CD14-positive monocyte (primary cell): ENCODE results near the gene CUEDC1. TPM values are rescaled to one million over a fixed set of nuclear protein-coding genes. Genes with fewer than 3 reads are reported as not detected.
A peak's percentile ranks its signal among the peaks of the same experiment; 100 is the strongest.

Source experiments
- DNase-seq, 3 donors: peaks; one replicate each; pipeline ENCODE4 v3.0.0-alpha.2; 2011 to 2022
- H2AFZ ChIP-seq: 2 replicates; pipeline ENCODE4 v1.6.0; 2012; ENCODE audit warnings: mild to moderate bottlenecking, low read depth, low read length, inconsistent platforms; ENCODE audit not compliant: insufficient read depth, poor library complexity, severe bottlenecking
- H3K27ac ChIP-seq, 2 donors: 1 replicate in 1 of 2; 2 replicates in 1 of 2; pipeline ENCODE4 v1.5.1; 2012 to 2013; ENCODE audit warnings: low read length in 2 of 2, control low read depth in 1 of 2, inconsistent platforms in 1 of 2, low read depth in 1 of 2, mild to moderate bottlenecking in 1 of 2
- H3K27me3 ChIP-seq, 2 donors: one replicate each; pipeline versions ENCODE4 v1.6.0 to v1.6.1; 2011 to 2013; ENCODE audit warnings: low read length in 2 of 2; ENCODE audit not compliant: control insufficient read depth in 2 of 2, insufficient read depth in 2 of 2
- H3K36me3 ChIP-seq, 2 donors: replicated peaks in 1 of 2; 1 replicate in 1 of 2; 2 replicates in 1 of 2; pipeline versions ENCODE4 v1.5.1 to v1.6.1; 2012 to 2013; ENCODE audit warnings: low read length in 2 of 2, control low read depth in 1 of 2, inconsistent platforms in 1 of 2, mild to moderate bottlenecking in 1 of 2; ENCODE audit not compliant: insufficient read depth in 2 of 2, control insufficient read depth in 1 of 2
- H3K4me1 ChIP-seq, 2 donors: 1 replicate in 1 of 2; 2 replicates in 1 of 2; pipeline versions ENCODE4 v1.5.1 to v1.6.1; 2012 to 2013; ENCODE audit warnings: low read length in 2 of 2, control low read depth in 1 of 2, inconsistent platforms in 1 of 2, mild to moderate bottlenecking in 1 of 2, moderate library complexity in 1 of 2; ENCODE audit not compliant: insufficient read depth in 2 of 2, control insufficient read depth in 1 of 2
- H3K4me2 ChIP-seq: replicated peaks from 2 replicates; pipeline ENCODE3; 2012; ENCODE audit warnings: low read length, moderate library complexity, mild to moderate bottlenecking; ENCODE audit not compliant: poor library complexity, severe bottlenecking; ENCODE audit errors: extremely low read depth
- H3K4me3 ChIP-seq, 3 experiments: fragments of 200-600 bp in 1 of 3; sonication (generic) in 1 of 3; replicated peaks in 1 of 3; 1 replicate in 2 of 3; 2 replicates in 1 of 3; pipeline ENCODE4 v1.5.1; 2011 to 2013; ENCODE audit warnings: low read length in 3 of 3, mild to moderate bottlenecking in 3 of 3, control low read depth in 2 of 3, low read depth in 2 of 3, inconsistent platforms in 1 of 3, moderate library complexity in 1 of 3
- H3K79me2 ChIP-seq: 2 replicates; pipeline ENCODE4 v1.6.0; 2012; ENCODE audit warnings: mild to moderate bottlenecking, control low read depth, inconsistent platforms, low read length, moderate library complexity; ENCODE audit not compliant: insufficient read depth
- H3K9ac ChIP-seq: 2 replicates; pipeline ENCODE4 v1.6.0; 2017; ENCODE audit warnings: low read length, mild to moderate bottlenecking; ENCODE audit not compliant: insufficient read depth, poor library complexity, severe bottlenecking
- H3K9me3 ChIP-seq, 2 donors: replicated peaks in 1 of 2; 1 replicate in 1 of 2; 2 replicates in 1 of 2; pipeline versions ENCODE4 v1.5.1 to v1.6.1; 2012 to 2013; ENCODE audit warnings: low read length in 2 of 2, control low read depth in 1 of 2; ENCODE audit not compliant: control insufficient read depth in 1 of 2, insufficient read depth in 1 of 2
- H4K20me1 ChIP-seq: 2 replicates; pipeline ENCODE4 v1.6.0; 2012; ENCODE audit warnings: mild to moderate bottlenecking, low read length, control low read depth, moderate library complexity; ENCODE audit not compliant: insufficient read depth
- H3K27ac Mint-ChIP-seq, 7 donors: one replicate each; pipeline ENCODE4 v1.8.0; 2020; ENCODE audit warnings: mild to moderate bottlenecking in 7 of 7, mixed read lengths in 7 of 7, moderate library complexity in 6 of 7, inconsistent platforms in 2 of 7
- H3K27me3 Mint-ChIP-seq, 3 donors: one replicate each; pipeline ENCODE4 v1.8.0; 2021 to 2022; ENCODE audit warnings: low read depth in 3 of 3, mild to moderate bottlenecking in 3 of 3, mixed read lengths in 3 of 3, moderate library complexity in 3 of 3, inconsistent platforms in 1 of 3
- H3K36me3 Mint-ChIP-seq, 2 donors: one replicate each; pipeline ENCODE4 v1.8.0; 2020; ENCODE audit warnings: mixed read lengths in 2 of 2, inconsistent platforms in 1 of 2, mild to moderate bottlenecking in 1 of 2
- H3K4me1 Mint-ChIP-seq: one replicate; pipeline ENCODE4 v1.8.0; 2020; ENCODE audit warnings: mild to moderate bottlenecking, mixed read lengths
- H3K4me3 Mint-ChIP-seq, 2 donors: one replicate each; pipeline ENCODE4 v1.8.0; 2020; ENCODE audit warnings: mild to moderate bottlenecking in 2 of 2, mixed read lengths in 2 of 2, moderate library complexity in 1 of 2
- H3K9me3 Mint-ChIP-seq, 7 donors: one replicate each; pipeline ENCODE4 v1.8.0; 2020 to 2022; ENCODE audit warnings: mixed read lengths in 7 of 7, mild to moderate bottlenecking in 6 of 7, moderate library complexity in 6 of 7, inconsistent platforms in 2 of 7
- WGBS: methylation state at CpG from one replicate; pipeline ENCODE4 v1.1.5; 2013; ENCODE audit warnings: missing lambda C conversion rate; ENCODE audit not compliant: insufficient coverage; 5-methylcytosine and 5-hydroxymethylcytosine counted together
- intact Hi-C, 2 donors: fragments of 100-400 bp; cut with micrococcal nuclease; formaldehyde crosslinking; loops; one replicate each; pipeline versions ENCODE4 v1.15.0 to v1.15.1; 2023
- polyA plus RNA-seq, 3 donors: library from polyadenylated mRNA; depleted of rRNA in 1 of 3; unstranded in 2 of 3; stranded (reverse) in 1 of 3; fragments of 300-500 nt in 2 of 3; fragments of >200 nt in 1 of 3; fragmentation: Illumina TruSeq in 2 of 3; gene quantifications; 1 replicate in 2 of 3; 2 replicates in 1 of 3; pipeline ENCODE4 v1.2.3, GENCODE V29; 2012 to 2021
- TF ChIP-seq, protein P1 (sequence below): fragments of 200-600 bp; IDR thresholded peaks from one replicate; pipeline ENCODE4 v1.8.0; 2022; ENCODE audit warnings: antibody characterized with exemption, mild to moderate bottlenecking

CUEDC1 gene
- polyA plus RNA-seq, 3 donors: 4.2 to 31.0 (median 4.3) TPM

DNA sequence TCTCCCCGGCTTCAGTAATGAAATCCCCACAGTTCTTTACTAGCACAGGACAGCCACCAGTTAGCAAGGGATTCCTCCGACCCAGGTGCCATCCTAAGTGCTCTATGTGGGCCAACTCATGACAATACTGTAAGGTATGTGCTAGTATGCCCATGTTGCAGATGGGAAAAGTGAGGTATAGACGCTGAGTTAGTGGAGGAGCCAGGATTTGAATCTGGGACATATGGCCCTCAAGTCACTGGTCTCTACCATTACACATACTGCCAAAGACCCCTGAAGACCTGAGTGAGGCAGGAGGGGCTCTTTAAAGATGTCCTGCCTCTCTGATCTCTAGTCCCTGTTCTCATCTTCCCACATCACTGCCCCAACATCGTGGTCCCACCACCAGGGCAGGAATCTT lies 69.2 kb downstream of the CUEDC1 start:
- Histone ChIP-seq H3K4me3 (no peak overlapping the region), H3K9me3 (no peaks in the 10 kb centered on the region), H3K79me2 (no peaks in the 10 kb centered on the region), H4K20me1 (peaks cover 12% of the 10 kb centered on the region), H3K27ac (no peak overlapping the region), H3K4me2 (peak overlapping the region; percentile 26), H3K36me3 (peaks cover 0 to 14% of the 10 kb centered on the region in 2 donors), H3K4me1 (peaks cover 17 to 21% of the 10 kb centered on the region in 2 donors), H3K27me3 (no peaks in the 10 kb centered on the region), H3K9ac (no peak overlapping the region), H2AFZ (no peak overlapping the region)
- DNase-seq: no peak
- H3K4me1 Mint-ChIP-seq: peaks cover 17% of the 10 kb centered on the region
- H3K9me3 Mint-ChIP-seq: peaks cover 0 to 2% (median 0%) of the 10 kb centered on the region in 7 donors
- no CpG with 5 or more reads among the region's 4 CpGs for WGBS
- intact Hi-C loops: no loop called here
- no peak overlapping the region for H3K27ac Mint-ChIP-seq
- H3K4me3 Mint-ChIP-seq: no peak overlapping the region
- TF ChIP-seq, protein P1, sequence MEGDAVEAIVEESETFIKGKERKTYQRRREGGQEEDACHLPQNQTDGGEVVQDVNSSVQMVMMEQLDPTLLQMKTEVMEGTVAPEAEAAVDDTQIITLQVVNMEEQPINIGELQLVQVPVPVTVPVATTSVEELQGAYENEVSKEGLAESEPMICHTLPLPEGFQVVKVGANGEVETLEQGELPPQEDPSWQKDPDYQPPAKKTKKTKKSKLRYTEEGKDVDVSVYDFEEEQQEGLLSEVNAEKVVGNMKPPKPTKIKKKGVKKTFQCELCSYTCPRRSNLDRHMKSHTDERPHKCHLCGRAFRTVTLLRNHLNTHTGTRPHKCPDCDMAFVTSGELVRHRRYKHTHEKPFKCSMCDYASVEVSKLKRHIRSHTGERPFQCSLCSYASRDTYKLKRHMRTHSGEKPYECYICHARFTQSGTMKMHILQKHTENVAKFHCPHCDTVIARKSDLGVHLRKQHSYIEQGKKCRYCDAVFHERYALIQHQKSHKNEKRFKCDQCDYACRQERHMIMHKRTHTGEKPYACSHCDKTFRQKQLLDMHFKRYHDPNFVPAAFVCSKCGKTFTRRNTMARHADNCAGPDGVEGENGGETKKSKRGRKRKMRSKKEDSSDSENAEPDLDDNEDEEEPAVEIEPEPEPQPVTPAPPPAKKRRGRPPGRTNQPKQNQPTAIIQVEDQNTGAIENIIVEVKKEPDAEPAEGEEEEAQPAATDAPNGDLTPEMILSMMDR: no peak
- H3K27me3 Mint-ChIP-seq: peaks cover 0 to 4% (median 2%) of the 10 kb centered on the region in 3 donors
- H3K36me3 Mint-ChIP-seq: peaks cover 23 to 31% of the 10 kb centered on the region in 2 donors

DNA sequence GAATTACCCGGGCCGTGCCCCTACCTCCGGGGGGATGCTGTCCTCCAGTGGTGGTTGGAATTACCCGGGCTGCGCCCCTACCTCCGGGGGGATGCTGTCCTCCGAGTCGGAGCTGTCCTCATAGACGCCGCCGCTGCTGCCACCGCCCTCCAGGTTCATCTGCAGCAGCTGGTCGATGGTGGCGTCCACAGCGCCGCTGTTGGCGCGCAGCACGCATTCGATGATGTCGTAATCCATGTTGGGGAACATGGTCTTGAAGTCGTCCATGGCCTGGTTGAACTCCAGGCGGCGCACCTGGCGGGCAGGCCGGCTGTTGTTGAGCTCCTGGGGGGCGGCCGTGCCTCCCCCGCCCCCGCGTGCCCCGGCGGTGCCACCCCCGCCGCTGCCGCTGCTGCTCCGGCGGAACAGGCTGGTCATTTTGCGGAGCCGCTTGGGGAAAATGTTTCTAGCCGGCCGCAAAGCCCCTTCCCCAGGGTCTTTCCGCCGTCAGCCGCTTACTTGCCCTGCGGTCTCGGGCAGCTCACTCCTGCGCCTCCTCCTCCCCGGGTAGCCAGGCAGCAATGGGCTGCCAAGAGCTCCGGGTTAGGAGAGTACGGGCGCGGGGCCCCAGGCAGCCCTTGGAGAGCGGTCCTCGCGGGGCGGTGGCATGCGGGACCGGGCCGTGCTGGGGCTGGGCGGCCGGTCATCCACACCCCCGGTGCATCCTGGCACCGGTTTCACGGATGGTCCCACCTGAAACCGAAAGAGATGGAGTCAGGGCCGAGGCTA lies 69.9 kb downstream of the CUEDC1 start:
- H3K4me2 ChIP-seq: peak overlapping the region; percentile 26
- H3K79me2 ChIP-seq: no peaks in the 10 kb centered on the region
- Mint-ChIP-seq H3K27ac (no peak overlapping the region), H3K36me3 (peaks cover 24 to 37% of the 10 kb centered on the region in 2 donors), H3K4me1 (peaks cover 11% of the 10 kb centered on the region), H3K9me3 (peaks cover 0 to 2% (median 0%) of the 10 kb centered on the region in 7 donors), H3K27me3 (peaks cover 0 to 4% (median 2%) of the 10 kb centered on the region in 3 donors), H3K4me3 (no peak overlapping the region)
- H3K27me3 ChIP-seq: no peaks in the 10 kb centered on the region
- no peak overlapping the region for H3K4me3 ChIP-seq
- peaks cover 12% of the 10 kb centered on the region for H4K20me1 ChIP-seq
- H3K27ac ChIP-seq: no peak overlapping the region
- DNase-seq: no peak
- 85% methylated on average over 63 of the region's 67 CpGs for WGBS
- H3K4me1 ChIP-seq: peaks cover 10 to 16% of the 10 kb centered on the region in 2 donors
- intact Hi-C loops: no loop called here
- H3K9me3 ChIP-seq: no peaks in the 10 kb centered on the region
- TF ChIP-seq, protein P1: peak; percentile 16
- H2AFZ ChIP-seq: no peak overlapping the region
- H3K9ac ChIP-seq: no peak overlapping the region
- H3K36me3 ChIP-seq: peaks cover 0 to 14% of the 10 kb centered on the region in 2 donors
